ENCODE measurements around the gene CRELD2.

Gene CRELD2

GRCh38 chr22:49936018-49936972 is 17.9 kb downstream of the CRELD2 start:
- H3K9me3 ChIP-seq (ENCODE audit: insufficient read depth, low read depth, low read length), result no peaks in the 10 kb centered on the region
- H3K27ac ChIP-seq (ENCODE audit: low read length), result no peak overlapping the region
- no peak overlapping the region; the same call in 1 of the 2 replicates for H3K9ac ChIP-seq (ENCODE audit: low read depth, low read length)
- no peaks in the 10 kb centered on the region for H3K4me1 ChIP-seq (ENCODE audit: insufficient read depth, low read length)
- peak overlapping the region; percentile 54; the same call in 1 of the 2 replicates for H3K4me3 ChIP-seq (ENCODE audit: low read length)
- 0 out of 2 replicates have a peak, but pooled peaks cover 3% of the 10 kb centered on the region for H3K27me3 ChIP-seq (ENCODE audit: insufficient read depth, low read length)
- H3K36me3 ChIP-seq (ENCODE audit: insufficient read depth, low read depth, low read length), result no peaks in the 10 kb centered on the region

- no peaks in the 10 kb centered on the region for H3K4me1 ChIP-seq (ENCODE audit: insufficient read depth, low read length)
- no peak overlapping the region for H3K9ac ChIP-seq (ENCODE audit: low read depth, low read length)
- no peak overlapping the region for H3K4me3 ChIP-seq (ENCODE audit: low read length)
- no peaks in the 10 kb centered on the region for H3K36me3 ChIP-seq (ENCODE audit: insufficient read depth, low read depth, low read length)
- no peaks in the 10 kb centered on the region for H3K9me3 ChIP-seq (ENCODE audit: insufficient read depth, low read depth, low read length)
- no peaks in the 10 kb centered on the region for H3K27me3 ChIP-seq (ENCODE audit: insufficient read depth, low read length)
- H3K27ac ChIP-seq (ENCODE audit: low read length), result no peak overlapping the region
Measured at GRCh38 chr22:49936973-49937757, 18.7 kb downstream of the CRELD2 start.

- Histone ChIP-seq H3K4me3 (ENCODE audit: low read length) (no peak overlapping the region), H3K4me1 (ENCODE audit: insufficient read depth, low read length) (no peaks in the 10 kb centered on the region), H3K9ac (ENCODE audit: low read depth, low read length) (no peak overlapping the region), H3K27ac (ENCODE audit: low read length) (no peak overlapping the region), H3K27me3 (ENCODE audit: insufficient read depth, low read length) (no peaks in the 10 kb centered on the region), H3K9me3 (ENCODE audit: insufficient read depth, low read depth, low read length) (no peaks in the 10 kb centered on the region), H3K36me3 (ENCODE audit: insufficient read depth, low read depth, low read length) (no peaks in the 10 kb centered on the region)
Measured at GRCh38 chr22:49937758-49938564, 19.5 kb downstream of the CRELD2 start.

GRCh38 chr22:49938565-49939136 is 20.2 kb downstream of the CRELD2 start:
- H3K9me3 ChIP-seq (ENCODE audit: insufficient read depth, low read depth, low read length), result no peaks in the 10 kb centered on the region
- H3K9ac ChIP-seq (ENCODE audit: low read depth, low read length), result no peak overlapping the region
- no peaks in the 10 kb centered on the region for H3K4me1 ChIP-seq (ENCODE audit: insufficient read depth, low read length)
- H3K27me3 ChIP-seq (ENCODE audit: insufficient read depth, low read length), result no peaks in the 10 kb centered on the region
- no peaks in the 10 kb centered on the region for H3K36me3 ChIP-seq (ENCODE audit: insufficient read depth, low read depth, low read length)
- no peak overlapping the region for H3K4me3 ChIP-seq (ENCODE audit: low read length)
- H3K27ac ChIP-seq (ENCODE audit: low read length), result no peak overlapping the region

GRCh38 chr22:49941507-49942316 is 23.3 kb downstream of the CRELD2 start:
- H3K4me1 ChIP-seq (ENCODE audit: insufficient read depth, low read length), result peaks cover 2% of the 10 kb centered on the region; the same call in 1 of the 2 replicates
- no peak overlapping the region for H3K9ac ChIP-seq (ENCODE audit: low read depth, low read length)
- H3K36me3 ChIP-seq (ENCODE audit: insufficient read depth, low read depth, low read length), result no peaks in the 10 kb centered on the region
- no peak overlapping the region for H3K27ac ChIP-seq (ENCODE audit: low read length)
- no peaks in the 10 kb centered on the region for H3K9me3 ChIP-seq (ENCODE audit: insufficient read depth, low read depth, low read length)
- no peak overlapping the region for H3K4me3 ChIP-seq (ENCODE audit: low read length)
- no peaks in the 10 kb centered on the region for H3K27me3 ChIP-seq (ENCODE audit: insufficient read depth, low read length)

GRCh38 chr22:49942565-49943404 is 24.4 kb downstream of the CRELD2 start:
- H3K4me1 ChIP-seq (ENCODE audit: insufficient read depth, low read length), result peaks cover 4% of the 10 kb centered on the region; the same call in 1 of the 2 replicates
- no peak overlapping the region for H3K4me3 ChIP-seq (ENCODE audit: low read length)
- no peaks in the 10 kb centered on the region for H3K36me3 ChIP-seq (ENCODE audit: insufficient read depth, low read depth, low read length)
- H3K9ac ChIP-seq (ENCODE audit: low read depth, low read length), result no peak overlapping the region
- H3K27me3 ChIP-seq (ENCODE audit: insufficient read depth, low read length), result no peaks in the 10 kb centered on the region
- no peak overlapping the region for H3K27ac ChIP-seq (ENCODE audit: low read length)
- no peaks in the 10 kb centered on the region for H3K9me3 ChIP-seq (ENCODE audit: insufficient read depth, low read depth, low read length)

GRCh38 chr22:49943405-49943765 is 25.0 kb downstream of the CRELD2 start:
- Histone ChIP-seq H3K4me1 (ENCODE audit: insufficient read depth, low read length) (peaks cover 4% of the 10 kb centered on the region; the same call in 1 of the 2 replicates), H3K9me3 (ENCODE audit: insufficient read depth, low read depth, low read length) (no peaks in the 10 kb centered on the region), H3K4me3 (ENCODE audit: low read length) (no peak overlapping the region), H3K27me3 (ENCODE audit: insufficient read depth, low read length) (no peaks in the 10 kb centered on the region), H3K27ac (ENCODE audit: low read length) (no peak overlapping the region), H3K36me3 (ENCODE audit: insufficient read depth, low read depth, low read length) (no peaks in the 10 kb centered on the region), H3K9ac (ENCODE audit: low read depth, low read length) (no peak overlapping the region)

GRCh38 chr22:49943771-49944398 is 25.5 kb downstream of the CRELD2 start:
- Histone ChIP-seq H3K4me3 (ENCODE audit: low read length) (no peak overlapping the region), H3K4me1 (ENCODE audit: insufficient read depth, low read length) (peaks cover 4% of the 10 kb centered on the region; the same call in 1 of the 2 replicates), H3K36me3 (ENCODE audit: insufficient read depth, low read depth, low read length) (no peaks in the 10 kb centered on the region), H3K9ac (ENCODE audit: low read depth, low read length) (no peak overlapping the region), H3K9me3 (ENCODE audit: insufficient read depth, low read depth, low read length) (no peaks in the 10 kb centered on the region), H3K27ac (ENCODE audit: low read length) (no peak overlapping the region), H3K27me3 (ENCODE audit: insufficient read depth, low read length) (no peaks in the 10 kb centered on the region)

- no peaks in the 10 kb centered on the region for H3K9me3 ChIP-seq (ENCODE audit: insufficient read depth, low read depth, low read length)
- H3K27me3 ChIP-seq (ENCODE audit: insufficient read depth, low read length), result no peaks in the 10 kb centered on the region
- H3K4me3 ChIP-seq (ENCODE audit: low read length), result no peak overlapping the region
- H3K4me1 ChIP-seq (ENCODE audit: insufficient read depth, low read length), result peaks cover 4% of the 10 kb centered on the region; the same call in 1 of the 2 replicates
- H3K36me3 ChIP-seq (ENCODE audit: insufficient read depth, low read depth, low read length), result no peaks in the 10 kb centered on the region
- H3K9ac ChIP-seq (ENCODE audit: low read depth, low read length), result no peak overlapping the region
- no peak overlapping the region for H3K27ac ChIP-seq (ENCODE audit: low read length)
Measured at GRCh38 chr22:49944399-49944891, 26.0 kb downstream of the CRELD2 start.
